Astrocyte of the hippocampus (primary cell): ENCODE results near the gene THOC6.

Experiments
- DNase-seq: peaks from one replicate; pipeline ENCODE4 v3.0.0; 2011; ENCODE audit warnings: low read depth, low spot score

THOC6 gene

GRCh38 chr16:2991566-2992261 is 32.1 kb upstream of the THOC6 start:
- DNase-seq = no peak

GRCh38 chr16:2992383-2993081 is 31.3 kb upstream of the THOC6 start:
- no peak for DNase-seq

GRCh38 chr16:2996298-2996697 is 27.5 kb upstream of the THOC6 start:
- no peak for DNase-seq

GRCh38 chr16:2999929-3000328 is 23.9 kb upstream of the THOC6 start:
- no peak for DNase-seq

GRCh38 chr16:3000540-3000939 is 23.3 kb upstream of the THOC6 start:
- DNase-seq = no peak

GRCh38 chr16:3001316-3001715 is 22.5 kb upstream of the THOC6 start:
- no peak for DNase-seq

GRCh38 chr16:3003582-3004270 is 20.1 kb upstream of the THOC6 start:
- peak; percentile 99 for DNase-seq

DNA sequence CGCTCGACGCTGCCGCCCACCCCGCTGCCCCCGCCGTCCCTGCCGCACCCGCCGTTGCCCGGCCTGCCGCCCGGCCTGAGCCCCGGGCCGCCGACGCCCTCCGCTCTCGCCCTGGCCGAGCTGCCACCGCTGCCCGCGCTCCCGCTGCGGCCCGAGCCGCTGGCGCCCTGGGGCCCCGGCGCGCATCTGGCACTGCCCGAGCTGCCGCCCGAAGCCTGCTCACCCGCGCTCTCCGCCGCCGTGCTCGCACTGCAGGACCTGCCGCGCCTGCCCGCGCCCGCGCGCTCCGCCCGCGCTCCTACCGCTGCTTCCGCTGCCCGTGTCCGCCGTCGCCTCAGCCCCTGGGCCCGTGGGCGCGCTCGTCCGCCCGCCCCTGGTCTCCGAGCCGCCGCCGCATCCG is 19.5 kb upstream of the THOC6 start:
- no peak for DNase-seq

DNA sequence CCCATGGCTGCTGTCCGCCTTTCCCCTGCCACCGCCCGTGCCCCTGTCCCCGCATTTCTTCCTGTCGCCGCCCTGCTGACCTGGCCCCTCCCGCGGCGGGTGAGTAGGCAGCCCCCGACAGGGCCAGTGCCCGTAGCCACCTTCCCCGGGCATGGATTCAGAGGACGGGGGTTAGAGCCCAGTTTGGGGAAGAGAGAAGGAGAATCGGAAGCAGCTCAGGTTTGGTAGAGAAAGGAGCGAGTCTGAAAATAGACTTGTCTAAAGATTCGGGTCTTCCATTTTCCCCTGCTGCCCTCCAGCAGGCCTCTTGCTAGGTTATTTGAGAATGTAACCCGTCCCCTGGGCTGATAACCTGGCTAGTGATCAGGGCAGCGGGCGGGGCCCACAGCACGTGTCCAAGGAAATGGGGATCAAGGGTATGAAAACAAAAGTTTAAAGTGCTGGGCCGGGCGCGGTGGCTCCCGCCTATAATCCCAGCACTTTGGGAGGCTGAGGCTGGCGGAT is 19.0 kb upstream of the THOC6 start:
- DNase-seq = no peak

DNA sequence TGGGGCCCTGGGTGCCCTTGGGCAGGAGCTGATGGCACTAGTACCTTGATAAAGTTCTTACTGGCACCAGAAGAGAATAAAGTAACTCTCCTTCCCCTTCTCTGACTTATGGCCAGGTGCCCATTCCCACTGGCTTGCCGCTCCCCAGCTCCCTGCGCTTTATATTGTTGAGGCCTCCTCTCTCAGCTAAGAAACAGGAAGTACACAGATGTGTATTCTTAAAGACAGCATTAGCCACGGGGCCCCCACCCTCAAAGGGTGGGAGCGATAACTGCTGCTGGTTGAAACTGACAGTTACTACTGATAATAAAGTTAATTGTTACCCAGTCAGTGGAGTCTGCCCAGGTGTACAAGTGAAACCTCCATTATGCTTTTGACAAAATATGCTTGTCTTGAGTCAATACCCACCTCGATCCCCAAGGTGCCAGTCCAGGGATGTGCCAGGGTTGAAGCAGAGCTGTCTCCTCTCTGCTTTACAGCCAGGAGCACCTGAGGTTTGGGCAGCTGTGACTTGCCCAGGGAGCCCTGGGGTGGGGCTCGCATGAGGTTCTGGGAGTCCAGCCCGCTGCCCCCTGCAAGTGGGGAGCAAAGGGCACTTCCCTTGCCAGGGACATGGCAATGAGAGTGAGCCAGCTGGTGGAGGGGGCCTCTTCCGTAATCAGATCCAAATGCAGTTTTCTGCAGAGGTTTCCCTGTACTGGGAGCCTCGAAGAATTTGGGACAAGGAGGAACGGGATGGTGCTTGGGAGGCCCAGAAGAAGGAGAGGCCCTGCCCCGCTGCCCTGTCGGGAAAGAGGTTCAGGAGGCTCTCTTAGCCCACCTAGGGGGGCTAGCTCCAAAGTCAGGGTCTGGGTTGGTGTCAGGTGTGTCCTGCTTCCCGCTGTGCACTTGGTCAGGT is 16.5 kb upstream of the THOC6 start:
- no peak for DNase-seq

- DNase-seq = no peak
Observed at GRCh38 chr16:3007957-3008689, 15.7 kb upstream of the THOC6 start.

- no peak for DNase-seq
Observed at GRCh38 chr16:3008690-3009037, 15.2 kb upstream of the THOC6 start.

- DNase-seq = peak; percentile 51
Observed at GRCh38 chr16:3009568-3010390, 14.1 kb upstream of the THOC6 start.

DNA sequence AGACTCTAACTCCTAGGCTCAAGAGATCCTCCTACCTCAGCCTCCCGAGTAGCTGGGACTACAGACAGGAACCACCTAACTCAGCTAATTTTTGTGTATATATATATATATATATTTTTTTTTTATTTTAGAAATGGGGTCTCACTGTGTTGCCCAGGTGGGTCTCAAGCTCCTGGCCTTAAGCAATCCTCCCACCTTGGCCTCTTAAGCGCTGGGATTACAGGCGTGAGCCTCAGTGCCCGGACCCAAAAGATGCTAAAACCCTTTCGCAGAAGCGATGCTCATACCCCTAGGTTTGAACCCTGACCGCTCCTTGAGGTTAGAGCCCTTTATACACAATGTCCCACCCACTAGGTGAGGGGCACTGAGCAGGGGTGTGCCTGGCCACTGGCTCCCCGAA is 13.3 kb upstream of the THOC6 start:
- DNase-seq = no peak

DNA sequence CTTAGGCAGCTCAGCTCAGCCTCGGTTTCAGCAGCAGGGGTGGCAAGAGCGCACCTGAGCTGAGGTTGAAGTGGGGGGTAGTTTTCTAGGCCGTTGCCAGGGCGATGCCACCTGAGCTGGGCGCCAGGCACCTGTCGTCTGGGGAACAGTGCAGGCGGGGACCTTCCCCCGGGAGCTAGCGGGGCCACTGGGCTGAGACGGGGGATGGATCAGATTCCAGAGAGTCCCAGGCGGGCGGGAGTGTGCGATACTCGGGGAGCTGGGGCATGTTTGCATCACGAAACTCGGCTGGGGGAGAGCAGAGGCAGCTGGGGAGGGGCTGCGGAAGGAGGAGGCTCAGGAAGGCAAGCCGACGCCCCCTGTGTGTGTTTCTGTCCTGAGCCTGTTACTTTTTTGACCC is 11.6 kb upstream of the THOC6 start:
- no peak for DNase-seq

- DNase-seq = no peak
Observed at GRCh38 chr16:3012828-3013420, 10.9 kb upstream of the THOC6 start, which contains the start of gene CLDN9. TSS of gene CLDN9 (plus strand) at chr16:3012923. CDS start at chr16:3013363, 440 bp downstream.

DNA sequence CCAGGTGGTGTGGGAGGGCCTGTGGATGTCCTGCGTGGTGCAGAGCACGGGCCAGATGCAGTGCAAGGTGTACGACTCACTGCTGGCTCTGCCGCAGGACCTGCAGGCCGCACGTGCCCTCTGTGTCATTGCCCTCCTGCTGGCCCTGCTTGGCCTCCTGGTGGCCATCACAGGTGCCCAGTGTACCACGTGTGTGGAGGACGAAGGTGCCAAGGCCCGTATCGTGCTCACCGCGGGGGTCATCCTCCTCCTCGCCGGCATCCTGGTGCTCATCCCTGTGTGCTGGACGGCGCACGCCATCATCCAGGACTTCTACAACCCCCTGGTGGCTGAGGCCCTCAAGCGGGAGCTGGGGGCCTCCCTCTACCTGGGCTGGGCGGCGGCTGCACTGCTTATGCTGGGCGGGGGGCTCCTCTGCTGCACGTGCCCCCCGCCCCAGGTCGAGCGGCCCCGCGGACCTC is 10.3 kb upstream of the THOC6 start:
- DNase-seq = no peak

DNA sequence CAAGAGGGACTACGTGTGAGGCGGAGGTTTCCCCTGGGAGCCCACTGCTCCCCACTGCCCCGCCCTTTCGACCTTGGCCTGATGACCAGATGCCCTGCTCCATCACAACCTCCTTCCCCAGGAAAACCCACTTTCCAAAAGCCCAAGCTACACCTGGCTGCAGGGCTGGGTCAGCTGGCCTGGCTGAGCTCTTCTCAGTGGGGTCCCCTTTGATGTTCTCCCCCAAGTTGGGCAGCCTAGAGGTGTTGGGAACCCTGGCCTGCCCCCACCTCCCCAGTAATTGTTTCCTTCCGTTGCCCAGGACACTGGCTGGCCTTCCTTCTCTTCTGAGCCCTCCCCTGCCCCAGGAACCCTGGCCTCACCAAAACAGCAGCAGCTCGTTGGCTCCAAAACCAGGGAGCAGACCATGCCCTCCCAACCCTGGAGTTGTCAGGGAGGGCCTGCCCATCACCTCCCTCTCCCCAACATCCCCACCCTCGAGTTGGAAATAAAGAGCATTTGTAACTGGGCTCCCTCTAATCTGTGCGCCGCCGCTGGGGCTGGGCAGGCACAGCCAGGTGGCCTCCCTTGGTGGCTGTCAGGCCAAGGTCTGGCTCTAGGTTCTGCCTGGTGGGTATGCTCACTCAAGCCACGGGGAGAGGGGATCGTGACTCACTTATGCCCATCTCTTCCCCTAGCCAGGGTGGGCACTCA is 9.7 kb upstream of the THOC6 start:
- no peak for DNase-seq

- no peak for DNase-seq
Observed at GRCh38 chr16:3014971-3015370, 8.9 kb upstream of the THOC6 start.
